NCI-H69 (cell line): ENCODE measurements around the gene DLX1.
"Not testable (repeated sequence)": the region's sequence is repeated elsewhere in the genome, so short reads cannot be mapped to it uniquely, and the experiment has no call there.

Experiments used
- DNase-seq: peaks from one replicate; lab custom pipeline; 2025; lab: John Stamatoyannopoulos, UW

Gene DLX1

GRCh38 chr2:172098650-172099471 lies 13.6 kb downstream of the DLX1 start:
- DNase-seq: peak; percentile 61

DNA sequence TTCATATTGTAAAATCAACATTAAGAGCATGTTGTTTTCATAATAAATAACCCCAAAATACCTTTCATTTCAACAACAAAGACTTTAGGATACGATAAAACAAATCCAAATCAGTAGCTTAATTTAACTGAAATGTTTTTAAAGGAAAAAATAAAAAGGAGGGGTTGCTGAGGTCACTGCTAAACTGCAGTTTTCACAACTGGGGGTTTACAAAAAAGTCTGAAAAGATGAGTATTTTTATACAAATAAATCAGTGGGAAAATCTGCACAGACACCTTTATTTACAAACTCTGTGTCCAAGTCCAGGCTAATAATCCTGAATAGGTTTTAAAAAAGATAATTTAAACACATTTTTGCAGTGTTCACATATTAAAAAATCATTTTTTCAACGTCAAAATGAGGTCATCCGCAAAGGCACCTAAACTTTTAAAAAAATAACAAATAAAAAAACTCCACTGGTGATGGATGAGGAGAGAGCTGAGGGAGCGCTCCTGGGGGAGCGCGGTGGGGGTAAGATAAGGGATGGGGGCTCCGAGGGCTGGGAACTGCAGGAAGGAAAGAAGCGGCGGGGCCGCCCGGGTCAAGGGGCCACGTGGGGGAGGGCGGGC lies 14.3 kb downstream of the DLX1 start:
- no peak for DNase-seq

DNA sequence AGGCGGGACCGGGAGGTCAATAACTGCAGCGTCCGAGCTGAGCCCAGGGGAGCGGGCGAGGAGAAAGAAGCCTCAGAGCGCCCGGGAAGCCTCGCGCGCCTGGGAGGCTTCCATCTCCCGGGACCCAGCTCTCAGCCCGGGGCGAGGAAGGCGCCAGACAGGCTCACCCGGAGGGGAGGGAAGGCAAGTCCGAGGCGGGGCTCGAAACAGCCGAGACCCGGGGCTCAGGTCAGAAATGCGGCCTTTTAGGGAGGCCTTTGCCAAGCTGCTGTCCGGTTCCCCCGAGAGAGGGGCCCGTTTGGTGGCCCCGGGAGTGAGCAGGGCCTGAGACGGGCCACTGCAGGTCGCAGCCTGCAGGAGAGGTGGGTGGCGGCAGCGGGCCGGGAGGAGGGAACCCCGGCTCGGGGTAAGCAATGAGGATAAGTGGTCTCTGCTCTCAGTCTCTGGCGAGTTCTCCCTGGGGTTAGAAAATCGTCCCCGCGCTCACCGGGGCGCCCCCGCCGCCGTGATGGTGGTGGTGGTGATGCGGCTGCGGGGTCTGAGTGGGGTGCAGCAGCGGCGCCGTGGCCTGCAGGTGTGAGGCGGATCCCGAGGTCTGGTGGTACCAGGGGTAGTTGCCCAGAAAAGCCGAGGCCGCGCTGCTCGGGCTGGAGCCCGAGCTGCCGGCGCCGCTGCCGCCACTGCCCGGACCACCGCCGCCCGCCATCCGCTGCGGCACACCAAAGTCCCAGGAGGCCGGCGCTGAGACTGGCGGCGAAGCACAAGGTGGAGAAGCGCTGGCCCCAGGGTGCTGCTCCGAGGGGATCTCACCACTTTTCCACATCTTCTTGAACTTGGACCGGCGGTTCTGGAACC lies 15.0 kb downstream of the DLX1 start:
- peak; percentile 50 for DNase-seq

DNA sequence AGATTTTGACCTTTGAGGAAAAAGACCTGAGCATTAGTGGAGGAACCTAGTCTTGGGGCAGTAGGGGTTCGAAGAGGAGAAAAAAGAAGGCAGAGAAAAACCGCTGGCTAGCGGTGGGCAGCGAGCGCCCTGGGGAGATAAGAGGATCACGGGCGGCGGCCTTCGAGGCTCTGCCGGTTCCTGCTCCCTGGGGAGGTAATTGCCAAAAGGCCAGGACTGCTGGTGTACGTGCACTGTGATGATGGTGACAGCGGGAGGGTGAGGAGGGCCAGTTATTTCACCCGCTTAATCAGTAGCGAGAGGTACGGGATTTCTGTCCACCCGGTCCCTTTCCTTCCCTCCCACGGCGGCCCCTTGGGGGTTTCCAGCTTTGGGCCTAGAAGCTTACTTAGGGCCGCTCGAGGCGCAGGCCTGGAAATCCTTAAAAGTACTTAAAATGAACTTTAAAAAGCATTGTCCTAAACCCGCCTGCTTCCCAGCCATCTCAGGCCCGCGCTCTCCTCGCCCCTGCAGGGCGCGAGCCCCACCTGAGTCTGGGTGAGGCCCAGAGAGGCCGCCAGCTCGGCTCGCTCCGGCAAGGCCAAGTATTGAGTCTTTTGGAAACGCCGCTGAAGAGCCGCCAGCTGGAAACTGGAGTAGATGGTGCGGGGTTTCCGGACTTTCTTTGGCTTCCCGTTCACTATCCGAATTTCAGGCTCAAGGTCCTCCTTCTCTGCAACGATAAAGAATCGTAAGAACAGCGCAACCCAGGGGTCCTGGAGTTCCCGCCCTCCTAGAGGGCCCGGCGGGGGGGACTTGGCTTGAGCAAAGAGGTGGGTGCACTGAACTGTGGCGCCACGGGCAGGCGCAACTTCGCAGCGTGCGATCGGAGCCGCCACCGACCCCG lies 15.9 kb downstream of the DLX1 start:
- peak; percentile 76 for DNase-seq

DNA sequence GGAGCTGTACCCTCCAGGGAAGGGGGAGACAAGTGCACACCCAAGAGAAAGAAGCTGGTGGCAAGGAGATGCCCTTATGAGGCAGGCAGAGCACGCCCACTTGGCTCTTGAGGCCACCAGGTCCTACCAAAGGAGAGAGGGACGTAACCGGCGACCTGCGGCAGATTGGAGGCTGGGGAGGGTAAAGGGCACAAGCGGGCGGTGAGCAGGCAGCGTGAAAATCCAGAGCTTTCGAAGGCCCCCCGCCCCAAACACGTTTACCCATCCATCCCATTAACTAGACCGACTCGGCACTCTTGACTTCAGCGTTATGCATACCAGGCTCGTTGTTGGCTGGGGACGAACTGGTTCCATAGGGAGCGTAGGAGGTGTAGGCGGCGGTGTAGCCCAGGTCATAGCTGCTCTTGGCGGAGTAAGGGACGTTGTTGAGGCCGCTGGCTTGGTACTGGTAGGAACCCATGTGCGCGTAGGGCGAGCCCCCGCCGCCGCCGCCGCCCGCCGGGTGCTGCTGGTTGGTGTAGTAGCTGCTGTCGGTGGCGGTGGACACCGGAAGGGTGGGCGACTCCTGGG lies 16.6 kb downstream of the DLX1 start:
- peak; percentile 76 for DNase-seq

GRCh38 chr2:172102391-172103359 lies 17.4 kb downstream of the DLX1 start, which contains the start of gene DLX2:
Gene DLX2 (minus strand): TSS chr2:172102900. CDS start chr2:172102538, 362 bp downstream.
- peak; percentile 93 for DNase-seq

- DNase-seq: no peak
Measured at GRCh38 chr2:172103471-172104272, 18.4 kb downstream of the DLX1 start.

- no peak for DNase-seq
Measured at GRCh38 chr2:172105471-172106107, 20.3 kb downstream of the DLX1 start.

- no peak for DNase-seq
Measured at GRCh38 chr2:172106108-172106961, 21.0 kb downstream of the DLX1 start.

DNA sequence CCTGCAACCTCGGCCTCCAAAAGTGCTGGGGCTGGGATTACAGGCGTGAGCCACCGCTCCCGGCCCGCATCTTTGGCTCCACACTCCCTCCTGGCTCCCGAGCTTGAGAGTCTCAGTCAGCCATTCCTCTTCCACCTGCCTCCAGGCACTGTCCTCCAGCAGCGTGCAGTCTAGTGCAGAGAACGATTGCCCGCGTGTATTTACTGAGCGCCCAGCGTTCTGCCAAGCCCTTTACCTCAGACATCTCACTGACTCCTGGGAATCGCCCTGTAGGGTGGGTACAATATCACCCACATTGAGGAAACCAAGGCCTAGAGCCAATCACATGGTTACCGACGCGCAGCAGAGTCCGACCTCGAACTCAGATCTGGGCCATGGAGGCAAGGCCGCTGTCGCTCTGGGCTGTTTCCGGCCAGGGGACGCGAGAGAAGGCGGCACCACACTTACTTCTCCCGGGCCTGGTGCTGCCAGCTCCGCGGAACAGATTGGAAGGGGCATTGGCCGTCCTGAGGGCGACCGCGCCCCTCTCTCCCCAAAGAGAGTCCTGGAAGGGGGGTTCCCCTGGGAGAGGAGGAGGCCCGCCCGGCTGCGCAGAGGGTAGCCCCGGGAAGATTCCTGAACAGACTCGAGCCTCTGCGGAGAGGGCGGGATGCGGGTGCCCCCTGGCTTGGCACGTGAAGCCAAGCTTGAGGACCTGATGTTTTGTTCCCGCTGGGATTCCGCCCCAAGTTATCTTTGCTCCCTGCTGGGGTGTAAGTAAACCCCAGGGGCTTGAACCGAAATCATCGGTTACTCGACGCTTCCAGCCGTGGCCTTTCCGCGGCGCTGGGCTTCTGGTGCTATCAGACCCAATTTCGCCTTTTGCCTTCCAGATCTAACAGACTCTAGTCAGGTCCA lies 22.6 kb downstream of the DLX1 start:
- no peak for DNase-seq

GRCh38 chr2:172108587-172108930 lies 23.3 kb downstream of the DLX1 start:
- no peak for DNase-seq

GRCh38 chr2:172109256-172109987 lies 24.1 kb downstream of the DLX1 start:
- no peak for DNase-seq

GRCh38 chr2:172109988-172110811 lies 24.9 kb downstream of the DLX1 start:
- no peak for DNase-seq

DNA sequence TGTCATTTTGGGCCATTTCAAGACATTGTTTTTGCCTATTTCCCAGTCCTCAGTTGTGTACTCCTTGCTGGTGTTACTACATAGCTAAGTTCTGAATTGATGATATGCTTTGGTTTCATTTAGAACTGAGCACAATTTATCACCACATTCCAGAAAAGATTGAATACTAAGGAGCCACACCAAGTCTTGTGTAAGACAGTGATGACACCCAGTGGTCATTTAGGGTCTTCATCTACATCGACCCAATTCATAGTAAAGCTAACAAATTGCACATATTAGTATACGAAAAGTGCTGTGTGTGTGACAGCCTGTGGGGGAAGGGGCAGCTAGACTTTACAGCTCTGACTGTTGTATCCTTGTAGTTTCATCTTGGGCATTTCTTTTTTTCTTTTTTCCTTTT lies 28.3 kb downstream of the DLX1 start:
- peak; percentile 46 for DNase-seq

DNA sequence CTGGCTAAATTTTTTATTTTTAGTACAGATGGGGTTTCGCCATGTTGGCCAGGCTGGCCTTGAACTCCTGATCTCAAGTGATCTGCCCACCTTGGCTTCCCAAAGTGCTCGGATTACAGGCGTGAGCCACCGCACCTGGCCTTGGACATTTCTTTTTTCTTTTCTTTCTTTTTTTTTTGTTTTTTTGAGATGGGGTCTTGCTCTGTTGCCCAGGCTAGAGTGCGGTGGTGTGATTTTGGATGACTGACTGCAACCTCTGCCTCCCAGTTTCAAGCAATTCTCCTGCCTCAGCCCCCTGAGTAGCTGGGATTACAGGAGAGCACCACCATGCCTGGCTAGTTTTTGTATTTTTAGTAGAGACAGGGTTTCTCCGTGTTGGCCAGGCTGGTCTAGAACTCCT lies 28.9 kb downstream of the DLX1 start:
- not testable (repeated sequence) for DNase-seq
